ENCODE measurements around the gene ISG20L2. TPM values are rescaled to one million over a fixed set of nuclear protein-coding genes. Genes with fewer than 3 reads are reported as not detected.

ISG20L2 gene
- total RNA-seq, 1 donor, result 21.0 TPM

GRCh38 chr1:156749419-156750118, 21.0 kb upstream of the ISG20L2 start:
- TF ChIP-seq CTCF (IDR thresholded peaks at IDR 0.05; ENCODE audit: extremely low read depth, low read depth, low read length), result no peak
- Histone ChIP-seq H2AFZ (ENCODE audit: low read length) (peak overlapping the region; percentile 14), H3K79me2 (ENCODE audit: insufficient read depth, low read length) (peaks cover 78% of the 10 kb centered on the region), H3K27ac (ENCODE audit: low read depth, low read length) (peak overlapping the region; percentile 88), H4K20me1 (ENCODE audit: insufficient read depth, low read length) (no peaks in the 10 kb centered on the region), H3K4me1 (ENCODE audit: insufficient read depth, low read length) (peaks cover 54% of the 10 kb centered on the region), H3K36me3 (ENCODE audit: insufficient read depth, low read length) (peaks cover 14% of the 10 kb centered on the region), H3K4me3 (ENCODE audit: insufficient read depth, low read length) (peak overlapping the region; percentile 85), H3K4me2 (ENCODE audit: insufficient read depth, low read length) (peak overlapping the region; percentile 93), H3K9me3 (ENCODE audit: low read depth, low read length) (no peaks in the 10 kb centered on the region), H3K27me3 (ENCODE audit: insufficient read depth, low read length) (no peaks in the 10 kb centered on the region)
- DNase-seq (ENCODE audit: insufficient read length, low spot score, missing footprints), result no peak

- peak; percentile 86 for DNase-seq (ENCODE audit: insufficient read length, low spot score, missing footprints)
- peaks cover 84% of the 10 kb centered on the region for H3K79me2 ChIP-seq (ENCODE audit: insufficient read depth, low read length)
- peaks cover 54% of the 10 kb centered on the region for H3K4me1 ChIP-seq (ENCODE audit: insufficient read depth, low read length)
- H2AFZ ChIP-seq (ENCODE audit: low read length), result no peak overlapping the region
- H3K9me3 ChIP-seq (ENCODE audit: low read depth, low read length), result no peaks in the 10 kb centered on the region
- H3K4me3 ChIP-seq (ENCODE audit: insufficient read depth, low read length), result peak overlapping the region; percentile 85
- peaks cover 18% of the 10 kb centered on the region for H3K36me3 ChIP-seq (ENCODE audit: insufficient read depth, low read length)
- no peaks in the 10 kb centered on the region for H4K20me1 ChIP-seq (ENCODE audit: insufficient read depth, low read length)
- no peak for TF ChIP-seq CTCF (IDR thresholded peaks at IDR 0.05; ENCODE audit: extremely low read depth, low read depth, low read length)
- H3K27ac ChIP-seq (ENCODE audit: low read depth, low read length), result peak overlapping the region; percentile 88
- no peaks in the 10 kb centered on the region for H3K27me3 ChIP-seq (ENCODE audit: insufficient read depth, low read length)
- H3K4me2 ChIP-seq (ENCODE audit: insufficient read depth, low read length), result peak overlapping the region; percentile 93
Measured at GRCh38 chr1:156748670-156749418, 20.3 kb upstream of the ISG20L2 start.

- H3K36me3 ChIP-seq (ENCODE audit: insufficient read depth, low read length), result peaks cover 27% of the 10 kb centered on the region
- peak overlapping the region; percentile 85 for H3K4me3 ChIP-seq (ENCODE audit: insufficient read depth, low read length)
- H3K27me3 ChIP-seq (ENCODE audit: insufficient read depth, low read length), result no peaks in the 10 kb centered on the region
- no peaks in the 10 kb centered on the region for H4K20me1 ChIP-seq (ENCODE audit: insufficient read depth, low read length)
- DNase-seq (ENCODE audit: insufficient read length, low spot score, missing footprints), result no peak
- no peak for TF ChIP-seq CTCF (IDR thresholded peaks at IDR 0.05; ENCODE audit: extremely low read depth, low read depth, low read length)
- peak overlapping the region; percentile 88 for H3K27ac ChIP-seq (ENCODE audit: low read depth, low read length)
- H3K4me1 ChIP-seq (ENCODE audit: insufficient read depth, low read length), result peaks cover 52% of the 10 kb centered on the region
- H3K4me2 ChIP-seq (ENCODE audit: insufficient read depth, low read length), result peak overlapping the region; percentile 93
- no peaks in the 10 kb centered on the region for H3K9me3 ChIP-seq (ENCODE audit: low read depth, low read length)
- no peak overlapping the region for H2AFZ ChIP-seq (ENCODE audit: low read length)
- peaks cover 89% of the 10 kb centered on the region for H3K79me2 ChIP-seq (ENCODE audit: insufficient read depth, low read length)
Measured at GRCh38 chr1:156747742-156748669, 19.4 kb upstream of the ISG20L2 start.
